GM21447 (cell line): ENCODE data around the gene ITIH2.
"Not testable (repeated sequence)": the region's sequence is repeated elsewhere in the genome, so short reads cannot be mapped to it uniquely, and the experiment has no call there.

ENCODE experiments used
- ATAC-seq: cut with Tn5 transposase; IDR thresholded peaks from one replicate; pipeline ENCODE4 v1.9.1; 2021; ENCODE audit not compliant: unreplicated experiment

ITIH2 gene

DNA sequence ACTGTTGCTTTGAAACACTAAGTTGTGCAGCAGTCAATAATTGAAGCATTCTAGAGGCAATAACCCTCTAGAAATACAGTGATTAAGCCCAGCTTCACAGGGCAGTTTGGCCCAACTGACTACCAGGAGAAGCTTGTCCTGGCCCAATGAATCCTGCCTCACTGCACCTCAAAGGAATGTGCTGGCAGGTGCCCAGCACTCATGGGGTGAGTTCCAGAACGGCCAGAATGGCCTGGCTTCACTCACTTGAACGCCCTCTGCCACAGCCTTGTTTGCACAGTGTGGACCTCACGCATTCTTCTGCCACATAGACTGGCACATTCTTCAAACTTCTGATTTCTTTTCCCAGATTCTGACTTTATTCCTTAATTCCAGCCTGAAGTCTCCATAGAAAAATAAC is 6.6 kb upstream of the ITIH2 start:
- no peak for ATAC-seq

DNA sequence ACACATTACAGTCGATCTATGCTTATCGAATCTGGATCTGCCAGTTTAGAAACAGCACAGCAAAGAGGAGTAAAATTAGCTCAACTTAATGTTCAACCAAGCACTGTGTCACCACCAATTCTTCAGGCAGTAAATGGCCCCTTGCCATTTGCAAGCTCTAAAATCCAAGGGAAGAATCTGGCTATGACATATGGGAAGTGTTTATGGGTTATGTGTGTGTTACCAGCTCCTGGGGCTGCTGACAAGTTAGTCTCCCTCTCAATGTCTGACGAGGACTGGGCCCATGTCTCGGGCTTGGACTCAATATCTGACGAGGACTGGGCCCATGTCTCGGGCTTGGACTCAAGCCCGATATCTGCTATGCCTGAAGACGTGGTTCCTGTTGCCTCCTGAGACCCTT is 5.7 kb upstream of the ITIH2 start:
- no peak for ATAC-seq

DNA sequence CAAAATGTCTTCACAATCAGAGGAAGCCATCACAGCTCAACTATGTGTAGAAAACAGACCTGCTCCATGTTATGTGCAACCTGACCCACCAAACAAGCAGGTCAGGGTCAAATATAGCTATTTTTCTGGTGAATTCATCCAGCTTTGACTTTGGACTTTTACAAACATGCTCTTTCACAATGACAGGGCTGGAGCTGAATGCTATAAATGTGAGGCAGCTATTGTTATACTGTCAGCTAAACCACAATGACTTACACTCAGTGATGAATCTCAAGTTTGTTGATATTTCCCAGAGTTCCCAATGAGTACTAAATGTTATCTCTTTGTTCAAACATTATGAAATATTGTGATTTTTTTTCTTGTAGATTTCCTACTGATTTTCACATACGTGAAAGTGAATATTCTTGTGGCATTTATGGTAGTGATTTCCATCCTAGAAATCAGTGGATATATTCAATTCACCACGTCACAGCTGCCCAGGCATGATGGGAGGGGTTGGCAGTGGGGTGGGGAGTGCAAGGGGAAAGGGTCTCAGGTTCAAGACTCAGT is 2.5 kb upstream of the ITIH2 start:
- ATAC-seq, result no peak

DNA sequence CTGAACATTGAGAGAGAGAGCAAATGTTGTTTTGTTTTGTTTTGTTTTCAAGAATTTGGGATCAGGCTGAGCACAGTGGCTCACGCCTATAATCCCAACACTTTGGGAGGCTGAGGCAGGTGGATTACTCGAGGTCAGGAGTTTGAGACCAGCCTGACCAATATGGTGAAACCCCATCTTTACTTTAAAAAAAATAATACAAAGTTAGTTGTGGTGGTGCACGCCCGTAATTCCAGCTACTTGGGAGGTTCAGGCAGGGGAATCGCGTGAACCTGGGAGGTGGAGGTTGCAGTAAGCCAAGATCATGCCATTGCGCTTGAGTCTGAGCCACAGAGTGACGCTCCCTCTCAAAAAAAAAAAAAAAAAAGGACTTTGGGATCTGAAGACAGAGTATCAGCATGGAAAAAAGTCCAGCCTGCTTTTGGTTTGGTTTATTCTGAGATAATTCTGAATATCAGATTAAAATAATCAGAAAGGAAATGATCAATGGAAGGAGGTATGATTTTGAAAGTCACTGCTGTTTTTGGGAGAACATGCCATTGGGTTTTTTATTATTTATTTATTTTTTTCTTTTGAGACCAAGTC is 1.9 kb upstream of the ITIH2 start:
- no peak for ATAC-seq

- ATAC-seq, result no peak
Measured at GRCh38 chr10:7702288-7702812, 766 bp upstream of the ITIH2 start.

DNA sequence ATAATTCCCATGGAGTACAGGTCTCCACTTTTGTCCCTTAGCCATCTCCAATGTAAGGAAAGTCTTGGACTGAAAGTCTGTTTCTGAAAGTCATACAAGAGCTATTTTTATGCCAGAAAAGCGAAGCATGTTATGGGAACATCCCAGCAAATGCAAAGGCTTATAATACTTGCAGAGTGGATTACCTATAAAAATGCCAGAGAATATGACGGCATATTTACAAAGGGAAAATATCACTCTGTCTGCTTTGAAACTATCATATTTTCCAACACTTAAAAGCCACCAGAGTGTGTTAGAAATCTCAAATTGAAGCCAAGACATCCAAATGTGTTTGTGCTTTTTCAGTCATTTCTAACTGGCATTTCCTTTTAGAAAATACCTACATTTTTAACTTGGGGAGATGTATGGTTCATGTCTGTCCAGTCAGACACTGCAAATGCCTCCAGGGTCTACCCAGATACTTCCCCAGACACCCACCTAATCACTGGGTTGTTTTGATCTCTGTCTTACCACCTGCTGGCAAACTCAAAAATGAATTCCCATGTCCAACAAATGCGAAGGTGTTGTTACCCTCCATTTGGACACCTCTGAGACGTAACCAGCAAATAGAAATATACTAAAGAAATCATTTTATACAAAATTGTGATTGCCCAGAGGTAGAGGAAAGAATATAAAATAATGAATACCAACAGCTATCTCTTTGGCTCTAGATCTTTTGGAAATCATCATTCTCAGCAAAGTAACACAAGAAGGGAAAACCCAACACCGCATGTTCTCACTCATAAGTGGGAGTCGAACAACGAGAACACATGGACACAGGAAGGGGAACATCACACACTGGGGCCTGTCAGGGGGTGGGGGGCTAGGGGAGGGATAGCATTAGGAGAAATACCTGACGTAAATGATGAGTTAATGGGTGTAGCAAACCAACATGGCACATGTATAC is 1.2 kb downstream of the ITIH2 start:
- ATAC-seq, result no peak

DNA sequence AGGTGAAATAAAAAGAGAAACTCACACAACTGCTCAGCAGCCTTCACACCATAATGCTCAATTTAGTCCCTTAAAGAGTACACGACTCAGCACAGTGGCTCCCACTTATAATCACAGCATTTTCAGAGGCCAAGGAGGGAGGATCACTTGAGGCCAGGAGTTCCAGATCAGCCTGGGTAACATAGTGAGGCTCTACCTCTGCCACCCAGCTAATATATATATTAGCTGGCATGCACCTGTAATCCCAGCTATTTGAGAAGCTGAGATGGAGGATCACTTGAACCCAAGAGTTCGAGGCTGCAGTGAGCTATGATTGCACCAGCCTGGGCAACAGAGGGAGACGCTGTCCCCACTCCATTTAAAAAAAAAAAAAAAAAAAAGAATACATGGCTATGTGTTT is 2.2 kb downstream of the ITIH2 start:
- no peak for ATAC-seq

- ATAC-seq, result no peak
Measured at GRCh38 chr10:7706534-7707073, 3.5 kb downstream of the ITIH2 start.

DNA sequence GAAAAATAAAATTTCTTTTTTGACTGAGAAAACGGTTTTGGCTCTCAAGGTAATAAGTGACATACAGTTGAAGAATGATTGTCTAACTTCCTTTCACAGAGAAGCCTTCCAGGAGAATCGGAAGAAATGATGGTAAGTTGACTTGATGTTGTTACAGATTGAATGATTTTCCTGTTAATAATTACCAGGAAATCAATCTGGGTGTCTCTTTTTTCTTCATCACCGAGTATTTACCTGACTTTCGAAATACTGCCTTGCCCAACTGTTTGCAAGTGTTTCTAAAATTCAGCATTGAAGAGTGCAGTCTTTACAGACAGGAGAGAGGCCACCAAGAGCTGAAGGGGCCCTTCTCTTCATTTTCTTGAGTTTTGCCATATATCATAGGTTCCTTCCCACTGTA is 4.0 kb downstream of the ITIH2 start:
- no peak for ATAC-seq

GRCh38 chr10:7707858-7708622 is 4.9 kb downstream of the ITIH2 start:
- no peak for ATAC-seq

DNA sequence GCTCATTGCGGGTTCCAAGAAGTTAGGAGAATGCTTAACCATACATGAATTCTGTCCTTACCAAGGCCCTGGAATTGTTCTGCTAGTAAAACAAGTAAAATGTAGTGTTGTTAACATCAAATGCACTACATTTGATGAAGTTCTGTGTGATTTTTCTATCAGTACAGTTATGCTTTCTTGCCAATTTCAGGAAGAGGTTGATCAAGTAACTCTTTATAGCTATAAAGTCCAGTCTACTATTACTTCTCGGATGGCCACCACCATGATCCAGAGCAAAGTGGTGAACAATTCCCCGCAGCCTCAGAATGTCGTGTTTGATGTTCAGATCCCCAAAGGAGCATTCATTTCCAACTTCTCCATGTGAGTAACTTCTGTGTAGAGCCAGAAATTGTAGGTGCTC is 5.7 kb downstream of the ITIH2 start:
- no peak for ATAC-seq

DNA sequence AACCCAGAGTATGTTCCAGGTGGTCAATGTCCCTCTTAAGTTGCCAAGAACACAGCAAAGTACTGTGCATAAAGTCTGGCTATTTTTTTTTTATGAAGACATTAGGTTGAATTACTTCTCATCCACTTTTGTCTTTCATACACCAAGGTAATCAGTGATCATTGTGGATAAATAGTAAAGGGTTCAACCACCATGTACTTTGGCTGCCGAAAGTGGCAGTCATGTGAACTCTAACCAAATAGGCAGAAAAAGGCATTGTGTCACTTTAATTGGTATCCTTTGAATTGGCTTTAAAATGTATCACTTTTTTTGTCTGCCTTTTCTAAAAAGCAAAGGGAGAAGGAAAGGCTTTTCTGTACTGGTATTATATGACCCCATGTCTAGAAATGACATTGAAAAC is 7.3 kb downstream of the ITIH2 start:
- ATAC-seq, result no peak

GRCh38 chr10:7711075-7711474 is 8.0 kb downstream of the ITIH2 start:
- ATAC-seq, result not testable (repeated sequence)

- ATAC-seq, result no peak
Measured at GRCh38 chr10:7715515-7715914, 12.4 kb downstream of the ITIH2 start.

DNA sequence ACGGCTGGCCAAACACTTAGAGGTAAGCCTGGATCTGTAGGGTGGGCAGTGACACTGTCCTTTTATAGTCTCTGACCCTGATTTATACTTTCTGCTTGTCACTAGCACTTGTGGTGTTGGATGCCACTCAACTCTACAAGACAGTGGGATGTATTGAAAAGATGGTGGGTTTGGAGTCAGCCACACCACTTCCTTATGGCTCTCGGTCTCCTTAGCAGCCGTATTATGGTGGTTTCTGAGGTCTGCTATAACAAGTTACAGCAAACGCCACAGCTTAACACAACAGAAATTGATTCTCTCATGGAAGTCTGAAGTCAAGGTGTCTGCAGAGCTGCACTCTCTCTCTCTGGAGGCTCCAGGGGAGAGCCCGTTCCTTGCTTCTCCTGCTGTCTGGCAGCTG is 14.7 kb downstream of the ITIH2 start:
- no peak for ATAC-seq

GRCh38 chr10:7718685-7719084 is 15.6 kb downstream of the ITIH2 start:
- ATAC-seq, result no peak

GRCh38 chr10:7720478-7720877 is 17.4 kb downstream of the ITIH2 start:
- ATAC-seq, result no peak

- ATAC-seq, result no peak
Measured at GRCh38 chr10:7722927-7723529, 19.9 kb downstream of the ITIH2 start.

- ATAC-seq, result no peak
Measured at GRCh38 chr10:7734821-7735220, 31.7 kb downstream of the ITIH2 start.

- no peak for ATAC-seq
Measured at GRCh38 chr10:7738536-7739407, 35.7 kb downstream of the ITIH2 start.
